Dendritic cell treated with granulocyte-macrophage colony-stimulating factor and Interleukin-4, amounts not matched to agents 40 ng/mL and 50 ng/mL, for 4 days (primary cell): ENCODE measurements around the gene MAPK1.
"Not testable (repeated sequence)": the region's sequence is repeated elsewhere in the genome, so short reads cannot be mapped to it uniquely, and the experiment has no call there.

Source experiments
- H3K27ac Mint-ChIP-seq: one replicate; pipeline ENCODE4 v1.8.0; 2022; ENCODE audit warnings: mild to moderate bottlenecking, mixed read lengths
- H3K27me3 Mint-ChIP-seq: one replicate; pipeline ENCODE4 v1.8.0; 2022; ENCODE audit warnings: mild to moderate bottlenecking, mixed read lengths
- H3K36me3 Mint-ChIP-seq: one replicate; pipeline ENCODE4 v1.8.0; 2022; ENCODE audit warnings: low read depth, mixed read lengths
- H3K4me1 Mint-ChIP-seq: one replicate; pipeline ENCODE4 v1.8.0; 2022; ENCODE audit warnings: low read depth, mixed read lengths
- H3K4me3 Mint-ChIP-seq: one replicate; pipeline ENCODE4 v1.8.0; 2022; ENCODE audit warnings: mild to moderate bottlenecking, moderate library complexity, mixed read lengths
- H3K9me3 Mint-ChIP-seq: one replicate; pipeline ENCODE4 v1.8.0; 2022; ENCODE audit warnings: mixed read lengths
- intact Hi-C: fragments of 100-400 bp; cut with micrococcal nuclease; formaldehyde crosslinking; loops from one replicate; pipeline ENCODE4 v1.15.0; 2022

Gene MAPK1

DNA sequence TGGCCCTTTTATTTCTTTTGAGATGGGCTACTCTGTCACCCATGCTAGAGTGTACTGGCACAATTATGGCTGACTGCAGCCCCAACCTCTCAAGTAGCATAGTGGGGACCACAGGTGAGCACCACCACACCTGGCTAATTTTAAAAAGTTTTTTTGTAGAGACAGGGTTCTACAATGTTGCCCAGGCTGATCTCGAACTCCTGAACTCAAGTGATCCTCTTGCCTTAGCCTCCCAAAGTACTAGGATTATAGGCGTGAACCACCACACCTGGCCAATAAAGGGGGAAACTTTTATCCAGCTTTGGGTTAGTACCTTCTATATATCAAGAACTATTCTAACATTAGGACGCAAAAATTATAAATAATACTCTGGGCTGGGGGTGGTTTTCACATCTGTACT is 52.1 kb downstream of the MAPK1 start:
- no peak overlapping the region for H3K4me3 Mint-ChIP-seq
- intact Hi-C loops: loop anchor here (5.0 kb wide), 1 partner anchor 47 kb away; no protein-coding TSS in a partner anchor

DNA sequence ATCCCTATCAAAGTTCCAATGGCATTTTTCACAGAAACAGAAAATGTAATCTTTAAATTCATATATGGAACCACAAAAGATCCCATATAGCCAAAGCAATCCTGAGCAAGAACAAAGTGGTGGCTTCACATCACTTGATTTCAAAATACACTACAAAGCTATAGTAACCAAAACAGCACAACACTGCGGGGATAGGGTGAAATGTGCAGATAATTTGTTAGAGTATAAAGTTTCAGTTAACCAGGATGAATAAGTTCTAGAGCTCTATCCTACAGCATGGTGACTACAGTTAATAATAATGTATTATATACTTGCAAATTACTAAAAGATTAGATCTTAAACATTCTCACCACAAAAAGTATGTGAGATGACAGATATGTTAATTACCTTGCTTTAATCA is 55.5 kb downstream of the MAPK1 start:
- Mint-ChIP-seq H3K4me1 (peaks cover 58% of the 10 kb centered on the region), H3K36me3 (peaks cover 32% of the 10 kb centered on the region), H3K27ac (peak overlapping the region; percentile 63), H3K27me3 (no peaks in the 10 kb centered on the region), H3K4me3 (no peak overlapping the region), H3K9me3 (no peaks in the 10 kb centered on the region)
- intact Hi-C loops: no loop called here

More for the DNA sequence above, 52.1 kb downstream of the MAPK1 start:
- Mint-ChIP-seq H3K4me1 (peaks cover 68% of the 10 kb centered on the region), H3K27me3 (no peaks in the 10 kb centered on the region), H3K27ac (peak overlapping the region; percentile 99), H3K9me3 (no peaks in the 10 kb centered on the region), H3K36me3 (peaks cover 46% of the 10 kb centered on the region)

DNA sequence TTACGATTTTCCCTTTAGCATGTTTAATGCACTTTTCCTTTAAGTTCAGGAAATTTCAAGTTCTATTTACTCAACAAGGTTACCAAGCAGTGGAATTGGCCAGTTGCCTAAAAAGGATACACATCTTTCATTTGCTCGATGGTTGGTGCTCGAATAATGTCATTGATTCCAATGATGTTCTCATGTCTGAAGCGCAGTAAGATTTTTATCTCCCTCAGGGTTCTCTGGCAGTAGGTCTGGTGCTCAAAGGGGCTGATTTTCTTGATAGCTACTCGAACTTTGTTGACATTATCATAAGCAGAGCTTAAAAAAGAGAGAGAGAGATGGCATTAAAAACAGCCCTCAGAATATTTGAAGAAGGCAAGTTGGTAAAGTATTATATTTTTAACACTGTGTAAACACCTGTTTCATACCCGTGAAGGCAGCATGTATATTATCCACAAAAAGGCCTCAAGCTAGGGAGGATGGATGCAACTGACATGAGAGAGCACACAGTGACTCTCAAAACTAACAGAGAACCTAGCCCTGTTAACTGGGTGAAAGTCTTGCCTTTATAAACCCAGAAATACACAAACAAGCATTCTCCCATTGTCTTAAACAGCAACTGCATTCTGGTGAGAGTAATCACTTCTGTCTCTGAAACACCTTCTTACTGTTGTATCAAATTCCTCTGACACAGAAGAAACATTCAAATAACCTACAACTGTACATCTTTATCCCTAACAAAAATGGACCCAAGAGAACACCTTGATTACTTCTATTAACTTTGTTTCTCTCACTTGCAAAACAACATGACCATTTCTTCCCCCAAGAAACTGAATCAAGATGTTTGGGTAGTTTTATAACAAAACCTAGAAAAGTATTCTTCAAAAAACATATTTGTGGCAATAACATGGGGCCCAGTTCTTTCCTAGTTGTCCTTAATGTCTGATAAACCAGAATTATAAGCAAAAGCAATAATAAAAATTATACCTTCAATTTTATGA is 59.6 kb downstream of the MAPK1 start:
- Mint-ChIP-seq H3K9me3 (no peaks in the 10 kb centered on the region), H3K4me3 (no peak overlapping the region), H3K36me3 (peaks cover 58% of the 10 kb centered on the region), H3K27me3 (no peaks in the 10 kb centered on the region), H3K27ac (peak overlapping the region; percentile 2), H3K4me1 (peaks cover 41% of the 10 kb centered on the region)
- intact Hi-C loops: loop anchor here (5.0 kb wide), 1 partner anchor 36 kb away; no protein-coding TSS in a partner anchor

DNA sequence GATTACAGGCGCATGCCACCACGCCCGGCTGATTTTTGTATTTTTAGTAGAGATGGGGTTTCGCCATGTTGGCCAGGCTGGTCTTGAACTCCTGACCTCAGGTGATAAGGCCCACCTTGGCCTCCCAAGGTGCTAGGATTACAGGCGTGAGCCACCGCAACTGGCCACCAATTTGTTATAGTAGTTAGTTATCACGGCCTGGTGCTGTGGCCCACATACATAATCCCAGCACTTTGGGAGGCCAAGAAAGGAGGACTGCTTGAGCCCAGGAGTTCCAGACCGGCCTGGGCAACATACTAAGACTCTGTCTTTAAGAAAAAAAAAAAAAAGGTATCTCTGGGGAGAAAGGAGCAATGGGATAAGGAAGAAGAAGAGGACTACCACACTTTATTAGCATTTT is 62.1 kb downstream of the MAPK1 start:
- Mint-ChIP-seq H3K27ac (peak overlapping the region; percentile 66), H3K36me3 (peaks cover 77% of the 10 kb centered on the region), H3K4me1 (peaks cover 39% of the 10 kb centered on the region)
- intact Hi-C loops: loop anchor here (5.0 kb wide), 1 partner anchor 33 kb away; no protein-coding TSS in a partner anchor
- H3K27me3 Mint-ChIP-seq, H3K4me3 Mint-ChIP-seq, H3K9me3 Mint-ChIP-seq: not testable (repeated sequence)

DNA sequence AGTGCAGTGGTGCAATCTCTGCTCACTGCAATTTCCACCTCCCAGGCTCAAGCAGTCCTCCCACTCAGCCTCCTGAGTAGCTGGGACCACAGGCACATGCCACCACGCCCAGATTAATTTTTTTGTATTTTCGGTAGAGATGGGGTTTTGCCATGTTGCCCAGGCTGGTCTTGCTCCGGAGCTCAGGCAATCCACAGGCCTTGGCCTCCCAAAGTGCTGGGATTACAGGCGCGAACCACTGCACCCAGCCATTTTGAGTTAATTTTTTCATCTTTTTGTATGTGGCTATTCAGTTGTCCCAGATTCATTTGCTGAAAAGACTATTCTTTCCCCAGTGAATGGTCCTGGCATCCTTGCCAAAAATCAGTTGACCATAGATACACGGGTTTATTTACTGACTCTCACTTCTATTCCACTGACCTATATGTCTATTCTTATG is 63.6 kb downstream of the MAPK1 start:
- no peaks in the 10 kb centered on the region for H3K27me3 Mint-ChIP-seq
- intact Hi-C loops: no loop called here

DNA sequence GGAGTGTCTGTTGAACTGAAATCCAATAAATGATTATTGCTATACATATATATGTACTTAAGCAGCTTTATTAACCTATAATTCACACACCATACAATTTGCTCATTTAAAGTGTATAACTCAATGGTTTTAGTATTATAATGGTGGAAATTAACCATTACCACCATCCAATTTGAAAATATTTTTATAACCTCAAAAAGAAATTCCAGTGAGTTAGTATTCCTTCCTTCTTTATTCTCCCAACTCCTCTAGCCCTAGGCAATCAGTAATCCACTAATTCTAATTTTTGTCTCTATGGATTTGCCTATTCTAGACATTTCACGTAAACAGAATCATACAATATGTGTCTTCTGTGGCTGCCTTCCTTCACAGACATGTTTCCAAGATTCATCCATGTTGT is 64.8 kb downstream of the MAPK1 start:
- H3K36me3 Mint-ChIP-seq: peaks cover 95% of the 10 kb centered on the region
- intact Hi-C loops: no loop called here
- H3K9me3 Mint-ChIP-seq: no peaks in the 10 kb centered on the region
- no peak overlapping the region for H3K4me3 Mint-ChIP-seq
- H3K27me3 Mint-ChIP-seq: no peaks in the 10 kb centered on the region
- peaks cover 30% of the 10 kb centered on the region for H3K4me1 Mint-ChIP-seq
- H3K27ac Mint-ChIP-seq: peak overlapping the region; percentile 20

More for the DNA sequence above, 63.6 kb downstream of the MAPK1 start:
- Mint-ChIP-seq H3K4me3 (no peak overlapping the region), H3K27ac (no peak overlapping the region), H3K4me1 (peaks cover 30% of the 10 kb centered on the region), H3K36me3 (peaks cover 87% of the 10 kb centered on the region), H3K9me3 (no peaks in the 10 kb centered on the region)

DNA sequence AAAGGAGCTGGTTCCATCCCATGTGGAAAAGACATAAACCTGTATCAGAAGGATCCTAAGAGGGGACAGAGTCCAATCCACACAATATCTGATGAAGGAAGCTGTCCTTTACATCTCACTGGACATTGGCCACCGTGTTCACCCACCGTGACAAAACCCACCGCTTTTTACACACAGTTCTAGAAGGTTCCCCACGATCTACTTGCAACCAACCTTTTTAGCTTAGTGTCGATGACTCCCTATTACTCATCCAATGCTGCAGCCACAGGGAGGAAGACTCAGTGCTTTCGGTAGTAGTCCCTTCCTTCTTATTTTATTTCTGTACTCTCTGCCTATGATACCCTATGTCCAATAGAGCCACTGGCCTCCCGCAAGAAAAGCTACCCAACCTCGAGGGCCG is 65.4 kb downstream of the MAPK1 start:
- H3K4me1 Mint-ChIP-seq: peaks cover 25% of the 10 kb centered on the region
- intact Hi-C loops: no loop called here
- no peaks in the 10 kb centered on the region for H3K9me3 Mint-ChIP-seq
- H3K27me3 Mint-ChIP-seq: no peaks in the 10 kb centered on the region
- peak overlapping the region; percentile 20 for H3K27ac Mint-ChIP-seq
- no peak overlapping the region for H3K4me3 Mint-ChIP-seq
- peaks cover 93% of the 10 kb centered on the region for H3K36me3 Mint-ChIP-seq

DNA sequence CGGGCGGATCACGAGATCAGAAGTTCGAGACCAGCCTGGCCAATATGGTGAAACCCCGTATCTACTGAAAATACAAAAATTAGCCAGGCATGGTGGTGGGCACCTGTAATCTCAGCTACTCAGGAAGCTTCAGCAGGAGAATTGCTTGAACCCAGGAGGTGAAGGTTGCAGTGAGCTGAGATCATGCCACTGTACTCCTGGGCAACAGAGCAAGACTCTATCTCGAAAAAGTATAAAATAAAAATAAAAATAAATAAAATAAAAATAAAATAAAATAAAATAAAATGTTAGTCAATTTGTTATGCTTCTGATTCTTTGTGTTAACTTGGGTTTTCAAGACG is 66.2 kb downstream of the MAPK1 start:
- Mint-ChIP-seq H3K36me3 (peaks cover 90% of the 10 kb centered on the region), H3K4me1 (peaks cover 30% of the 10 kb centered on the region)
- intact Hi-C loops, H3K4me3 Mint-ChIP-seq, H3K27me3 Mint-ChIP-seq, H3K27ac Mint-ChIP-seq, H3K9me3 Mint-ChIP-seq: not testable (repeated sequence)

DNA sequence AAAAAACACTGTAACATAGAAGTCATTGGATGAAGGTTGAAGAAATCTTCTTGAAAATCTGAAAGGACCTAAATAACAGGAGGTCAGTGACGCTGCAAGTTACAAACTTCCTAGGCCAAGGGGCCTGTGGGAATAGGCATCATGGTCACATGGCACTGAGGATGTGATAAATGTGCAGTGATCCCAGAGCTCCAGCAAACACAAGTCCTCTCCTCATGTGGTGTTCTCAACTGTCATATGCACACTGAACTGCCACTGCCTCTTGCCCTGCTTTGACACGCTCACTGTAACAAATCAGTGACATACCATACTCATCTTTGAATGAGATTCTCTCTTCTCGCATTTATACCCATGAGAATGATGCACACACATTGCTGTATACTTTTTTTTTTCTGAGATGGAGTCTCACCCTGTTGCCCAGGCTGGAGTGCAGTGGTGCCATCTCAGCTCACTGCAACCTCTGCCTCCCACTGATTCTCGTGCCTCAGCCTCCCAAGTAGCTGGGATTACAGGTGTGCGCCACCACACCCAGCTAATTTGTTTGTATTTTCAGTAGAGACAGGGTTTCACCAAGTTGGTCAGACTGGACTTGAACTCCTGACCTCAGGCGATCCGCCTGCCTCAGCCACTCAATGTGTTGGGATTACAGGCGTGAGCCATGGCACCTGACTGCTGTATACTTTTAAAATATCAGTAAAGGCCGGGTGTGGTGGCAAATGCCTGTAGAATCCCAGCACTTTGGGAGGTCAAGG is 66.7 kb downstream of the MAPK1 start:
- Mint-ChIP-seq H3K4me1 (peaks cover 31% of the 10 kb centered on the region), H3K27me3 (no peaks in the 10 kb centered on the region), H3K4me3 (no peak overlapping the region), H3K9me3 (no peaks in the 10 kb centered on the region), H3K27ac (peak overlapping the region; percentile 45), H3K36me3 (peaks cover 90% of the 10 kb centered on the region)
- intact Hi-C loops: no loop called here

DNA sequence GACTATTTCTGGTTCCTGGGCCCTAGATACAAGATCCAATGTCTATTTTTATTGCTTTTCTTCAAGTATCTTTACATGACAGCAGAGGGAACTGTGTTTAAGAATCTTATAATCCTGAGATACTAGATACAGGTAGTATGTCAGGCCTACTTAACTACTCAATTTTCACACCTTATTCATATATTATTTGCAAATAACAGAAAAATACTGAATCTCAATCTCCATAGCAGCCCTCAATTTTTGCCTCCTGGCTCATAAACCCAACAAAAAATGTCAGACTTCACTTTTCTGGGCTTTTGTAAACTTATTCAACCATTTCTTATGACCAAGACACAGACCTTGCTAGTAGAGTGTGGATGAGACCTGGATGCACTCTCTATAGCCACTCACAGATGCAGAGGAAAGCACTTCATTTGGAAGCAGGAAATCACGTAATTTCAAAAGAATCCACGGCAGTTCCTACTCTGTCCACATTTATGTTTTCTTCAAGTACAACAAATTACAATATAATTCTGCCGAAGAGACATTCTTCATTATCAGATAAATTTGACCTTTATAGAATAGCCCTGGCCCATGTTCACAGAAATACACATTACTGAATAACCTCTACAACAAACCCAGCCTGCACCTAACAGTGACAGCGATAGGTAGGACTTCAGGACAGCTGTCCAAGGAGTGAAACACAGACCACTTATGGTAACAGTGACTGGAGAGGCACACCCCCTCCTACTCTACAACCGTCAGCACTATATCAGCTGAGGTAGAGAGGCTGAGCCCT is 69.8 kb downstream of the MAPK1 start:
- Mint-ChIP-seq H3K27ac (no peak overlapping the region), H3K4me3 (no peak overlapping the region), H3K36me3 (peaks cover 80% of the 10 kb centered on the region), H3K9me3 (no peaks in the 10 kb centered on the region), H3K4me1 (peaks cover 18% of the 10 kb centered on the region), H3K27me3 (no peaks in the 10 kb centered on the region)
- intact Hi-C loops: no loop called here

DNA sequence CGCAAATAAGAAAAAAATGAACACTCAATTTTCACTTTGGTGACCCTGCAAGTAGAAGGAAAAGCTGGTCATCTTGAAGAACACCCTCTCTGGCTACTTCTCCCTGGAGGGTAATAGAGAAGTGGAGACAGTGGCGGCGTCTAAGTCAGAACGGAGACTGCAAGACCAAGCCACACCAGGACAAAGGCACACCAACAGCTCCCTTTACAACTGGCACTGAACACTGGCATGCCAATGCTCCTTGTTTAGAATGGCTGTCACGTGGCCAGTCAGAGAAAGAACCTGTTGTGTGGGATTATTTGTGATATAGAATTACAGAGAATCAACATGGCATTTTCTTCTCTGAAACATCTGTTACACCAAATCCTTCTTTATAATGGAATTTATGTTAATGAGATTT is 70.6 kb downstream of the MAPK1 start:
- peaks cover 12% of the 10 kb centered on the region for H3K4me1 Mint-ChIP-seq
- intact Hi-C loops: no loop called here
- peaks cover 77% of the 10 kb centered on the region for H3K36me3 Mint-ChIP-seq
- H3K9me3 Mint-ChIP-seq: no peaks in the 10 kb centered on the region
- no peaks in the 10 kb centered on the region for H3K27me3 Mint-ChIP-seq
- H3K4me3 Mint-ChIP-seq: no peak overlapping the region
- H3K27ac Mint-ChIP-seq: no peak overlapping the region

DNA sequence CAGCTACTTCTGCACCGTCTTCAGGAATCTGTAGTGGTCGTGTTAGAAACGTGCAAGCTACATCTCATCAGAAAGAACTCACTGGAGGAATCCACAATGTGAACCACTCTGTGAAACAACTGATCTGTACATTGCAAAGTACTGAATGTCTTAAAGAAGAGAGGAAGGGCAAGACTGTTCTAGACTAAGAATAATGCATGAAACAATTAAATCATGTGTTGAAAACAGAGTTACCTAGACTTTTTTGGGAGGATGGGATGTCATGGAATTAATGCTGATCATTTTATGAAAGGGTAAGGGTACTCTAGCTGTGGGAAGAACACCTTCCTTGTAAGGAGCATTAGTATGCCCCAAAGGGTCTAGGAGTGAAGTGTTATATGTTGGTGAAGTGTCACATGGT is 71.2 kb downstream of the MAPK1 start:
- H3K4me3 Mint-ChIP-seq: no peak overlapping the region
- H3K36me3 Mint-ChIP-seq: peaks cover 77% of the 10 kb centered on the region
- peaks cover 12% of the 10 kb centered on the region for H3K4me1 Mint-ChIP-seq
- intact Hi-C loops: no loop called here
- no peaks in the 10 kb centered on the region for H3K27me3 Mint-ChIP-seq
- no peak overlapping the region for H3K27ac Mint-ChIP-seq
- H3K9me3 Mint-ChIP-seq: no peaks in the 10 kb centered on the region

DNA sequence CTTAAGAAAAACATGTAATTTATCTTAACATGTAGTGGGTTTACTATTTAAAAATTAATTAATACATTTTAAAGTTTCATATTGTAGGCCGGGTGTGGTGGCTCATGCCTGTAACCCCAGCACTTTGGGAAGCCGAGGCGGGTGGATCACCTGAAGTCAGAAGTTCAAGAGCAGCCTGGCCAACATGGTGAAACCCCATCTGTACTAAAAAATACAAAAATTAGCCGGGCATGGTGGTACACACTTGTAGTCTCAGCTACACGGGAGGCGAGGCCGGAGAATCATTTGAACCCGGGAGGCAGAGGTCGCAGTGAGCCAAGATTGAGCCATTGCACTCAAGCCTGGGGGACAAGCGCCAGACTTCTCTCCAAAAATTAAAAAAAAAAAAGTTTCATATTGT is 73.7 kb downstream of the MAPK1 start:
- H3K27me3 Mint-ChIP-seq, intact Hi-C loops, H3K27ac Mint-ChIP-seq, H3K9me3 Mint-ChIP-seq, H3K4me3 Mint-ChIP-seq: not testable (repeated sequence)
- peaks cover 12% of the 10 kb centered on the region for H3K4me1 Mint-ChIP-seq
- peaks cover 76% of the 10 kb centered on the region for H3K36me3 Mint-ChIP-seq
